HG02623 (cell line): ENCODE data around the gene R3HDM1.
"Not testable (repeated sequence)": the region's sequence is repeated elsewhere in the genome, so short reads cannot be mapped to it uniquely, and the experiment has no call there.

Source experiments
- ATAC-seq: cut with Tn5 transposase; IDR thresholded peaks from one replicate; pipeline ENCODE4 v1.9.1; 2021; ENCODE audit warnings: moderate library complexity; ENCODE audit not compliant: unreplicated experiment

The R3HDM1 gene

DNA sequence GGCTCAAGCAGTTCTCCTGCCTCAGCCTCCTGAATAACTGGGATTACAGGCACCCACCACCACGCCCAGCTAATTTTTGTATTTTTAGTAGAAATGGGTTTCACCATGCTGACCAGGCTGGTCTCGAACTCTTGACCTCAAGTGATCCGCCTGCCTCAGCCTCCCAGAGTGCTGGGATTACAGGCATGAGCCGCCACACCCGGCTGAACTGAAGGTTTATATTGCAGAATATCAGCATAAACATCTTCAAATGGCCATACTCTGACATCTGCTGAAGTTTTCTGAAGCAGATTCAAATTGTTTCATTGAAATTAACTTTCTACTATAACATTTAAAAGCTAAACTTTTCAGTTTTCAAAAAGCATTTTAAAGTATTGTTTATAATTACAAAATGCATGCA is 172.8 kb downstream of the R3HDM1 start:
- ATAC-seq, result not testable (repeated sequence)

- no peak for ATAC-seq
These were observed 176.9 kb downstream of the R3HDM1 start for GRCh38 chr2:135708159-135708558.

GRCh38 chr2:135709992-135710391 is 178.7 kb downstream of the R3HDM1 start:
- ATAC-seq, result no peak

DNA sequence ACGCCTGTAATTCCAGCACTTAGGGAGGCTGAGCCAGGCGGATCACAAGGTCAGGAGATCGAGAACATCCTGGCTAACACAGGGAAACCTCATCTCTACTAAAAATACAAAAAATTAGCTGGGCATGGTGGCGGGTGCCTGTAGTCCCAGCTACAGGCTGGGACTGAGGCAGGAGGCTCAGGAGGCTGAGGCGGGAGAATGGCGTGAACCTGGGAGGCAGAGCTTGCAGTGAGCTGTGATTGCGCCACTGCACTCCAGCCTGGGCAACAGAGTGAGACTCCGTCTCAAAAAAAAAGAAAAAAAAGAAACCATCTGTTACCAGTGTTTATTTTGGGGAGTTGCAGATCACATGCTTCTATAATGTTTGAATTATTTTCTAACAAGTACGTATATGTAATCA is 183.8 kb downstream of the R3HDM1 start:
- ATAC-seq, result not testable (repeated sequence)

DNA sequence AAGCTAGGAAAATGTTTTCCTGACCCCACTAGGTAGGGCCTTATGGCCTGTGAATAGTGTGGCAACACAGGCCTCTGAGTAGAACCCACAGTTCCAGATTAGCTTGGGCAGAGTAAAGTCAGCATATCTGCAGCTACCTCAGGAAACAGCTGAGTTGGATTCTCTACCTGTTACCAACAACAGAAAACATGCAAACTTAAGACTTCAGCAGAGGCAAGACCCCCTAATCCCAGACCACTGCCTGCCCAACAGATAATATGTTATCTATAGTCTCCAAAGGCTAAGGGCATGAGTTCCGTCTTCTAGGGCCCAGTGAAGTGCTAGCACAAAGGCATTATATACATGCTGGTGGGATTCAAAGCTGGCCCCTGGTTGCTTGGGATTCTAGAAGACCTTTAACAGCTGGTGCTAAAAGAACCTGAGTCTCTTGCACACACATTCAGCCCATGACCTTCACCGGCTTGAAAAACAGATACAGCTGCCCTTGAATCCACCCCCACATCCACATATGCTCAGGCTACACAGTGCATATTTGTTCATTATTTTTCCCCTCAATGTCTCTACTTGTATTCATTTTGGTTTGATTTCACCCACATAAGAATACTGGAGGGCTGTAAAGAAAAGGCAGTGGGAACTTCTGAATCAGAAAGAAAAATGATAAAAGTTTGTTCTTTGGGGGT is 196.9 kb downstream of the R3HDM1 start:
- ATAC-seq, result no peak

GRCh38 chr2:135732561-135732960 is 201.3 kb downstream of the R3HDM1 start:
- no peak for ATAC-seq

DNA sequence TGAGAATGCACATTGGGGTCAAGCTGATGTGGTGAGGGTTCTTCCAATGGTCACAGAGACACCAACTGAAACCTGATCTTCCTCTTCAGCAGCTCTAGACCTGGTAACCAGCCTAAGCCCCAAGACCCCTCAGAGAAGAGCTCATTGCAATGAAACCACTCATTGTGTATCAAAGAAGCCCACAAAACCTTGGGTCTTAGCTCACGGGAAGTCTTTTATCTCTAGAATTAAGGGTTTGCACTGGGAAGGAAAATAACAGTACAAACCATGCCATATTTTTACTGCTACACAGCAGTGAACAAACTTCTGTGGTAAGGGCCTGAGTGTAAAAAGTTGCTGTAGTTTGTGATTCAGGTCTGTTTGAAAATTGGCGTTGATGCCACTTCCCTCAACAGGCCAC is 201.8 kb downstream of the R3HDM1 start:
- ATAC-seq, result no peak

DNA sequence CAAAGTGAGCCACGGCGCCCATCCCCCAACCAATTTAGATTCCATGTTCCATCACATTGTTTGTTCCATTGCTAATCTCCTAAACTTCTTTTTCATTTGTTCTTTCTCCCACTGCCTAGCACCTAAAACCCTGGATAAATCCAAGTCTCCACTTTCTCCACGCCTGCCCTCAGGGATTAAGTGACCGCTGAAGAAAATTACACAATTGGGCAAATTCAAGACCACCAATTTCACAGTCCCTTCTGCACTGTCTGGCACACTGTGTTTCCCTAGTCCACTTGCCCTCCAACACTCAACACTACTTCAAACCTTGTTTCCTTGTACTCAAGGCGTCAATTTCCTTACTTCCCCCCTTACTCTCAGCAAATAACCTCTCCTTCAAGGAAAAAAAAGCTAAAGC is 205.3 kb downstream of the R3HDM1 start:
- no peak for ATAC-seq

DNA sequence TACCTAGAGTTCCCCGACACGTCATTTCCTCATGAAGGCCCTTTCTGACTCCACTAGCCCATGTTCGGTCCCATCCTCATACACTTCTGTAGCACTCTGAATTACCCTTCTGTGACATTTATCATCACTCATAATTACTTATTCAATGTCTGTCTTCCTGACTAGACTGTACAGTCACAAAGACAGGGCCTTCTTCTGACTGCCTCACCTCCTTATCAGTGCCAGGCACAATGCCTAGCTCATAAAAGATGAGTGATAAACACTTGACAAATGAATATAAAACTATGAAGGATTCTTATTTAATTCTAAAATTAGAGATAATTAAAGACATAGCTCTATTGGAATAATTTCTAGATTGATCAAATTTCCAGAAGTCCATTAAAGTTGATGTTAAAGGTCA is 208.9 kb downstream of the R3HDM1 start:
- no peak for ATAC-seq

DNA sequence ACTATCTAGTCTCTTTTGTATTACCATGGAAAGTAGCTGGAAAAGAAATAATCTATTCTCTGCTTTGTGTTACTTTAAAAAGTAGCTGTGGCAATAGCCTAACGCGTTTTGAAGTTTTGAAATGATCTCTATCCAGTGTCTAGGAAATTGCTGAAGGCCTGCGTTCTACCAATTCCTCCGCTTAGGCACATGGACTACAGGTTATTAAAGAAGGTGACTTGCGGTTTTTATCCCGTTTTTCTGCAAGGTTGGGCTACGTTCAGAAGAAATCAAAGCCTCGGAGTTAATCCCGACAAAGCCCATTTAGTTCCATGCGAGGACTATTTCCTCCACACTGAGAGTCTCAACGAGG is 209.7 kb downstream of the R3HDM1 start:
- ATAC-seq, result no peak

DNA sequence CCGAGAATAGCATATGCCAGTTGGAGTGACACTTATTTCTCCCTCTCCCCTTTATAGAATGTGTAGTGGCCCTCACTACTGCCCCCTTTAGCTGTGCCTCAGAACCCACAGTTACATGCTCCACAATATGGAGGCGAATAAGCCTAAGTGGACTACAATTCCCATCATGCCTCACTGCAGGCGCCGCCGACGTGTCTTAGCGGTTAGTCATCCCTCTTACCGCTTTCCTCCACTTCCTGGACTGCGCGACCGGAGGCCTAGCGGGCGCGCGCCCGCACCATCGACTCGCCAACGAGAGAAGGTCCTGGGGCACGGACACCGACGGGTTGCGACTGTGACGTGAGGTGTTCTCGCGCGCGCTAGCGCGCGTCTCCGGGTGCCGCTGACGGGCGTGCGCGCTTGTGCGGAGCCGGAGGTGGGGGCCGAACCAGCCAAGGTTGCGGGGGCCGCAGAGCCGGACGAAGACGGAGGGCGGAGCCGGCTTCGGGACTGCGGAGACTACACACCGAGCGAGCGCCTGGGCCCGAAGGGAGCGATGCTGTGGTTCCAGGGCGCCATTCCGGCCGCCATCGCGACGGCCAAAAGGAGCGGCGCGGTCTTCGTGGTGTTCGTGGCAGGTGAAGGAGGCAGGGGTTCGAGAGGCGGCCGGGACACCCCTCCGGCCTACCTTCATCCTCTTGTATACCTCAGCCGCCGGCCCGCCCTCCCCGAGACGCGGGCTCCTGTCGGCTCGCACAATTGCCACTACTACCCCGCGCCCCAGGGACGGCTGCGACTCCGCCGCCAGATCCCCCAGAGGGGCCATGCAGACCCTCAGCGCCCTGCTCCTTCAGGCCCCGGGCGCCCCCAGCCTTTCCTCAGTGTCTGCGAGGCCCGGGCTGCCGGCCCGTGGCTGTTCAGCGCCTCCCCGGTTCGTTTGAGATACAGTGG is 210.4 kb downstream of the R3HDM1 start, which contains the start of gene UBXN4:
TSS of gene UBXN4 (plus strand) at position 461 of the 930 bp plus-strand sequence. CDS start at position 536, 75 bp downstream.
- ATAC-seq, result peak; percentile 93

- peak; percentile 8 for ATAC-seq
These were observed 211.1 kb downstream of the R3HDM1 start for GRCh38 chr2:135742325-135742757.

GRCh38 chr2:135743860-135744259 is 212.6 kb downstream of the R3HDM1 start:
- ATAC-seq, result no peak

DNA sequence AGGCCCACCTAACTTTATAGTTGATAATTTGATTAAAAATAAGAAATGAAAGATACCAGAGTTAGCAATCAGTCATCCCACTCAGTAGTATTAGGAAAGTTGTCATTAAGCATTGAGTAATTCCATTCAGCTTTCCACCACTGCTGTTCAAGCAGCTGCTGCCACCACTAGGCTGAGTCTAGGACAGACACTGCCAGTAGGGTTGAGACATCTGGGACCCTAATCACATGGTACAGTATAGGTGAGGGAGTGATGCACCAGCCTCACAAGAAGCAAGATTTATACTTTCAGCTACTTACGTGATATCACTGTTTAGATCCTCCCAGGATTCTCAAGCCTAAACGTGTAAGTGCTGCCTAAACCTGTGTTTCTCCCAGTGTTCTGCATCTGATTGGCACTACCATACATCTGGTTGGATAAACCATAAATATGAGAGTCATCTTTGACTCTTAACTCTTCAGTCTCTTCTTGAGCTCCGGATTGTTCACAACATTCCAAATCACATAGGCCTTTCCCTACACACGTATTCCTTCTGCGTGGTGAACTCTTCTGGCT is 213.6 kb downstream of the R3HDM1 start:
- no peak for ATAC-seq

DNA sequence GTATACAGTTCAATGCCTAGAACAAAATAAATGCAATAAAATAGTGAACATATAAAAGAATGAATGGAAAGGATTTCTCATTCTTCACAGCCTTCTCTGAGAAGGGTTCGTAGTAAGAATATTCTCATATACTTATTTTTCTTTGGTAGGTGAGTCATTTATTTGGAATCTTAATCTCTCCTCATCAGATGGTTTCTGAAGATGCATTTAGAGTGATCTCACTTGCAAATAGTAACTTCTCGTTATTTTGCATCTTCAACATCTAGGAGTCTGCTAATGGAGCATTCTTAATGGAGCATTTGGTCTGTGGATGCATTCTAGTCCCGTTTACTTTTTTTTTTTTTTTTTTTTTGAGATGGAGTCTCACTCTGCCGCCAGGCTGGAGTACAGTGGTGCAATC is 214.3 kb downstream of the R3HDM1 start:
- no peak for ATAC-seq

GRCh38 chr2:135755573-135755972 is 224.3 kb downstream of the R3HDM1 start:
- no peak for ATAC-seq

DNA sequence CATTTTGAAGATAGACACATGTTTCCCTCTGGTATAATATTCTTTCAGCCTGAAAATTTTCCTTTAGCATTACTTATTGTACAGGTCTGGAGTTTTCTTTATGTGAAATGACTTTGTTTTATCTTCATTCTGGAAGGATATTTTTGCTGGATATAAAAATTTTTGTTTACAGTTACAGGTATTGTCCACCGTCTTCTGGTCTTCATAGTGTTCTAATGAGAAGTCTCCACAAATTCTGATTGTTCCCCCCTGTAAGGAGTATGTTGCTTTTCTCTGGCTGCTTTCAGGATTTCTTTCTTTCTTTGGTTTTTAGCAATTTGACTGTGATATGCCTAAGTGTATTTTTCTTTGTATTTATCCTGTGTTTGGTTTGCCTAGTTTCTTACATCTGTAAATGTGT is 225.4 kb downstream of the R3HDM1 start:
- ATAC-seq, result no peak

DNA sequence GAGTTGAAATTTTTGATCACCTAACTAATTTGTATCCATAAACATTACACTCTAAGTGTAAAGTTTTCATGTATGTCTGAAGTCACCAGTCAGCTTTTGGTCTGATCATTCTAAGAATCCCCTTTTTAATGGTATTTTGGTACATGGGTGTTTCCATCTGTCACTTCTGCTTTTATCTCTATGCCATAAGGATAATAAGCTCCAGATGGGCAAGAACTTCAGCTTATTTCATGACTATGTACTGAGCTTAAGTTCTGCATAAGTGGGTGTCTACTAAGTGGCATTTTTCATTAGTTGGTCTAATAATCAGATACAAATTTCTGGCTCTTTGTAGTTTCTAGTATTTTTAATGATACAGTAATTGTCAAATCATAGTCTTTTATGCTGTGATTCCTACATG is 230.7 kb downstream of the R3HDM1 start:
- ATAC-seq, result no peak

DNA sequence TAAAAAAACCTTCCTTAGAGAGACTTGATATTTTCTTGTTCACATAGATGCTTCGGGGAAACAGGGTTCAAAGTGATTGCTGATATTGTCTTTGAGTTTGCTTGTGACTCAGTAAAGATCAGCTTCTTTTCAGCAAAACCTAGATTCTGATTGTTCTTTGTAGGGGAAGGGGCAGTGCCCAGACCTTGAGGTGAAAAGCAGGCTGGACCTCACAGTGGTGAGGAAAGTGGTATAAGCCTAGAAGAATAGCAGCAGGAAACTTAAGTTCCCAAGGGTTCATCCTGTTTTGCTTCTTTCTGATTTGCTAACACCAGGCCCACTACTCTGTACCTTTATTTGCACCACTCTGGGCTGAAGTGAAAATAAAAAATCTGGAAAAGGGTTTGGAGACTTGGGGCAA is 231.2 kb downstream of the R3HDM1 start:
- ATAC-seq, result no peak

DNA sequence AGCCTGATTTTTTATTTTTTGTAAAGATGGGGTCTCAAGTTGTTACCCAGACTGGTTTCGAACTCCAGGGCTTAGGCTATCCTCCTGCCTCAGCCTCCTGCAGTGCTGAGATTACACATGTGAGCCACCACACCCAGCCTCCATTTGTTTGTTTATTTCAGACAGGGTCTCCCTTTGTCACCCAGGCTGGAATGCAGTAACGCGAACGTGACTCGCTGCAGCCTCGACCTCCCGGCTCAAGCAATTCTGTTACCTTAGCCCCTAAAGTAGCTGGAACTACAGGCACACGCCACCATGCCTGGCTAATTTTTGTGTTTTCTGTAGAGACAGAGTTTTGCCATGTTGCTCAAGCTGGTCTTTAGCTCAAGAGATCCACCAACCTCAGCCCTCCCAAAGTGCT is 237.6 kb downstream of the R3HDM1 start:
- no peak for ATAC-seq

GRCh38 chr2:135773319-135773718 is 242.0 kb downstream of the R3HDM1 start:
- no peak for ATAC-seq

GRCh38 chr2:135773917-135774316 is 242.6 kb downstream of the R3HDM1 start:
- ATAC-seq, result no peak
